A673 (cell line): ENCODE results near the gene GREB1L. TPM values are rescaled to one million over a fixed set of nuclear protein-coding genes. Genes with fewer than 3 reads are reported as not detected.
"Not testable (repeated sequence)": the region's sequence is repeated elsewhere in the genome, so short reads cannot be mapped to it uniquely, and the experiment has no call there.

Experiments used
- BruUV-seq: library from RNA; stranded (reverse); fragments of 400-500 nt; replicated peaks from 2 replicates; lab custom pipeline; 2021; lab: Mats Ljungman, UMichigan
- CTCF ChIA-PET: fragments of 300-600 bp; sonication (Branson Sonifier 250); formaldehyde crosslinking; loops from one replicate; lab custom pipeline; 2022; ENCODE audit warnings: antibody characterized with exemption; lab: Charles Lee
- POLR2A ChIA-PET: fragments of 300-600 bp; sonication (Branson Sonifier 250); formaldehyde crosslinking; loops from one replicate; lab custom pipeline; 2022; ENCODE audit warnings: antibody characterized with exemption; ENCODE audit not compliant: low non-redundant PET; lab: Charles Lee
- DNase-seq: peaks from one replicate; pipeline ENCODE4 v3.0.0-alpha.2; 2015; ENCODE audit warnings: low spot score
- H3K27ac ChIP-seq: fragments of 200-600 bp; sonication (generic); 2 replicates; pipeline ENCODE4 v1.5.1; 2016; ENCODE audit warnings: mixed run types, low read depth, mild to moderate bottlenecking, mixed read lengths, antibody characterized with exemption, low read length; ENCODE audit not compliant: poor library complexity, severe bottlenecking
- H3K27me3 ChIP-seq: fragments of 200-600 bp; sonication (generic); replicated peaks from 2 replicates; pipeline ENCODE4 v1.6.1; 2017; ENCODE audit warnings: mixed run types, low read depth, mild to moderate bottlenecking, mixed read lengths, antibody characterized with exemption, low read length; ENCODE audit not compliant: insufficient read depth, poor library complexity
- H3K36me3 ChIP-seq: fragments of 200-600 bp; sonication (generic); 2 replicates; pipeline ENCODE4 v1.6.1; 2016; ENCODE audit warnings: mixed run types, mild to moderate bottlenecking, mixed read lengths, antibody characterized with exemption, low read length; ENCODE audit not compliant: insufficient read depth, poor library complexity, severe bottlenecking
- H3K4me1 ChIP-seq: fragments of 200-600 bp; sonication (generic); 2 replicates; pipeline ENCODE4 v1.6.1; 2017; ENCODE audit warnings: mixed run types, mild to moderate bottlenecking, mixed read lengths, antibody characterized with exemption, low read length; ENCODE audit not compliant: insufficient read depth, poor library complexity, severe bottlenecking
- H3K4me3 ChIP-seq: fragments of 200-600 bp; sonication (generic); 2 replicates; pipeline ENCODE4 v1.5.1; 2016; ENCODE audit warnings: low read depth, mixed run types, mild to moderate bottlenecking, mixed read lengths, low read length; ENCODE audit not compliant: poor library complexity, severe bottlenecking
- H3K9me3 ChIP-seq: fragments of 200-600 bp; sonication (generic); 2 replicates; pipeline ENCODE4 v1.6.1; 2016; ENCODE audit warnings: mixed run types, low read depth, mild to moderate bottlenecking, mixed read lengths, antibody characterized with exemption, low read length; ENCODE audit not compliant: poor library complexity, severe bottlenecking
- CTCF ChIP-seq: fragments of 300-800, 200-600 bp; sonication (generic); conservative IDR thresholded peaks from 2 replicates; pipeline ENCODE4 v1.5.1; 2017; ENCODE audit warnings: low read depth, mild to moderate bottlenecking, antibody characterized with exemption, low read length, moderate library complexity, mixed read lengths
- EZH2 ChIP-seq: fragments of 200-600 bp; sonication (generic); IDR thresholded peaks from 2 replicates; pipeline ENCODE4 v1.6.1; 2017; ENCODE audit warnings: borderline replicate concordance, low read depth, mild to moderate bottlenecking, mixed read lengths, antibody characterized with exemption, low read length; ENCODE audit not compliant: poor library complexity, severe bottlenecking
- intact Hi-C: fragments of 100-400 bp; cut with micrococcal nuclease; formaldehyde crosslinking; loops from one replicate; pipeline ENCODE4 v1.10.0; 2022; ENCODE audit not compliant: unreplicated experiment
- total RNA-seq: library from RNA; stranded (reverse); gene quantifications from 2 replicates; pipeline ENCODE4 v1.2.3, GENCODE V29; 2021

GREB1L gene
- total RNA-seq, 1 experiment from 2014 or later = 0.04 TPM

- CTCF ChIA-PET = no interaction called here
- no peak overlapping the region for H3K27ac ChIP-seq
- no peaks in the 10 kb centered on the region for H3K9me3 ChIP-seq
- H3K4me1 ChIP-seq = no peaks in the 10 kb centered on the region
- no peaks in the 10 kb centered on the region for H3K27me3 ChIP-seq
- BruUV-seq = no TSS peak
- intact Hi-C loops = no loop called here
- H3K36me3 ChIP-seq = no peaks in the 10 kb centered on the region
- no peak overlapping the region for H3K4me3 ChIP-seq
- no peak for DNase-seq
- POLR2A ChIA-PET = no interaction called here
- TF ChIP-seq EZH2 (no peak), CTCF (no peak)
These were observed 36.3 kb upstream of the GREB1L start for GRCh38 chr18:21205695-21206094.

- Histone ChIP-seq H3K4me3 (no peak overlapping the region), H3K27ac (no peak overlapping the region), H3K27me3 (no peaks in the 10 kb centered on the region), H3K4me1 (no peaks in the 10 kb centered on the region), H3K36me3 (no peaks in the 10 kb centered on the region), H3K9me3 (no peaks in the 10 kb centered on the region)
- no peak for TF ChIP-seq CTCF
- no peak for TF ChIP-seq EZH2
- intact Hi-C loops = no loop called here
- BruUV-seq = no TSS peak
- ChIA-PET CTCF (no interaction called here), POLR2A (no interaction called here)
- DNase-seq = no peak
These were observed 31.8 kb upstream of the GREB1L start for GRCh38 chr18:21210278-21210677.

GRCh38 chr18:21210784-21211183 is 31.2 kb upstream of the GREB1L start:
- no peak for TF ChIP-seq EZH2
- TF ChIP-seq CTCF = no peak
- Histone ChIP-seq H3K9me3 (no peaks in the 10 kb centered on the region), H3K27me3 (no peaks in the 10 kb centered on the region), H3K4me1 (no peaks in the 10 kb centered on the region), H3K36me3 (no peaks in the 10 kb centered on the region), H3K27ac (no peak overlapping the region), H3K4me3 (no peak overlapping the region)
- BruUV-seq = no TSS peak
- intact Hi-C loops = no loop called here
- ChIA-PET POLR2A (no interaction called here), CTCF (no interaction called here)
- DNase-seq = no peak

GRCh38 chr18:21214409-21214808 is 27.6 kb upstream of the GREB1L start:
- DNase-seq, H3K4me3 ChIP-seq, intact Hi-C loops, CTCF ChIA-PET, H3K27me3 ChIP-seq, BruUV-seq, H3K36me3 ChIP-seq, POLR2A ChIA-PET, H3K9me3 ChIP-seq, H3K27ac ChIP-seq, H3K4me1 ChIP-seq: not testable (repeated sequence)
